Osteoblast (primary cell): ENCODE data around the gene OGA. TPM values are rescaled to one million over a fixed set of nuclear protein-coding genes. Genes with fewer than 3 reads are reported as not detected.

Experiments
- DNase-seq: peaks from one replicate; pipeline ENCODE4 v3.0.0; 2011; ENCODE audit warnings: low spot score, mixed read lengths; ENCODE audit not compliant: insufficient read length; ENCODE audit errors: missing footprints
- H2AFZ ChIP-seq: 2 replicates; pipeline ENCODE4 v1.6.0; 2011; ENCODE audit warnings: mild to moderate bottlenecking, low read length
- H3K27ac ChIP-seq: 2 replicates; pipeline ENCODE4 v1.5.1; 2011; ENCODE audit warnings: mild to moderate bottlenecking, low read depth, low read length, moderate library complexity
- H3K27me3 ChIP-seq: 2 replicates; pipeline ENCODE4 v1.6.0; 2012; ENCODE audit warnings: mild to moderate bottlenecking, control low read depth, inconsistent platforms, low read length, moderate library complexity; ENCODE audit not compliant: insufficient read depth
- H3K36me3 ChIP-seq: 2 replicates; pipeline ENCODE4 v1.5.1; 2011; ENCODE audit warnings: mild to moderate bottlenecking, low read length, control low read depth, moderate library complexity; ENCODE audit not compliant: insufficient read depth
- H3K4me1 ChIP-seq: 2 replicates; pipeline ENCODE4 v1.5.1; 2011; ENCODE audit warnings: mild to moderate bottlenecking, low read length, control low read depth, moderate library complexity; ENCODE audit not compliant: insufficient read depth
- H3K4me2 ChIP-seq: 2 replicates; pipeline ENCODE4 v1.6.0; 2011; ENCODE audit warnings: mild to moderate bottlenecking, low read length; ENCODE audit not compliant: insufficient read depth
- H3K4me3 ChIP-seq: fragments of 200-600 bp; sonication (generic); 3 replicates; pipeline ENCODE4 v1.5.1; 2012; ENCODE audit warnings: mild to moderate bottlenecking, low read length, inconsistent platforms; ENCODE audit not compliant: insufficient read depth
- H3K79me2 ChIP-seq: 2 replicates; pipeline ENCODE4 v1.6.0; 2012; ENCODE audit warnings: mild to moderate bottlenecking, low read length, control low read depth, inconsistent platforms; ENCODE audit not compliant: insufficient read depth
- H3K9me3 ChIP-seq: 2 replicates; pipeline ENCODE4 v1.5.1; 2011; ENCODE audit warnings: low read depth, low read length, control low read depth
- H4K20me1 ChIP-seq: 2 replicates; pipeline ENCODE4 v1.6.0; 2012; ENCODE audit warnings: mild to moderate bottlenecking, low read length, control low read depth; ENCODE audit not compliant: insufficient read depth
- CTCF ChIP-seq: IDR thresholded peaks from 2 replicates; pipeline ENCODE4 v1.5.1; 2011; ENCODE audit warnings: mild to moderate bottlenecking, low read depth, low read length, moderate library complexity; ENCODE audit errors: extremely low read depth
- total RNA-seq: library from RNA; depleted of rRNA; stranded (reverse); fragments of >200 nt; gene quantifications from 2 replicates; pipeline ENCODE4 v1.2.3, GENCODE V29; 2012

Gene OGA
- total RNA-seq, 1 donor = 121 TPM

GRCh38 chr10:101857802-101858476 is 39.7 kb upstream of the OGA start:
- Histone ChIP-seq H2AFZ (no peak overlapping the region), H3K36me3 (no peaks in the 10 kb centered on the region), H4K20me1 (no peaks in the 10 kb centered on the region), H3K4me3 (no peak overlapping the region), H3K9me3 (no peaks in the 10 kb centered on the region), H3K4me1 (no peaks in the 10 kb centered on the region), H3K79me2 (no peaks in the 10 kb centered on the region), H3K4me2 (no peak overlapping the region), H3K27me3 (no peaks in the 10 kb centered on the region), H3K27ac (no peak overlapping the region)
- TF ChIP-seq CTCF = no peak
- no peak for DNase-seq

- H3K36me3 ChIP-seq = no peaks in the 10 kb centered on the region
- no peaks in the 10 kb centered on the region for H3K79me2 ChIP-seq
- no peak overlapping the region for H3K4me3 ChIP-seq
- no peak overlapping the region for H3K27ac ChIP-seq
- no peaks in the 10 kb centered on the region for H3K4me1 ChIP-seq
- H3K9me3 ChIP-seq = no peaks in the 10 kb centered on the region
- no peak overlapping the region for H2AFZ ChIP-seq
- TF ChIP-seq CTCF = no peak
- no peaks in the 10 kb centered on the region for H3K27me3 ChIP-seq
- peaks cover 5% of the 10 kb centered on the region for H4K20me1 ChIP-seq
- no peak for DNase-seq
- no peak overlapping the region for H3K4me2 ChIP-seq
These were observed 38.4 kb upstream of the OGA start for GRCh38 chr10:101856626-101857025.

GRCh38 chr10:101851411-101852116 is 33.3 kb upstream of the OGA start:
- peaks cover 20% of the 10 kb centered on the region for H4K20me1 ChIP-seq
- no peak for TF ChIP-seq CTCF

GRCh38 chr10:101850749-101851148 is 32.5 kb upstream of the OGA start:
- no peak for TF ChIP-seq CTCF
- H2AFZ ChIP-seq = no peak overlapping the region
- peaks cover 20% of the 10 kb centered on the region for H4K20me1 ChIP-seq
- H3K4me3 ChIP-seq = no peak overlapping the region
- no peaks in the 10 kb centered on the region for H3K79me2 ChIP-seq
- H3K9me3 ChIP-seq = no peaks in the 10 kb centered on the region
- peak; percentile 0 for DNase-seq
- H3K4me2 ChIP-seq = no peak overlapping the region
- no peaks in the 10 kb centered on the region for H3K36me3 ChIP-seq
- H3K4me1 ChIP-seq = no peaks in the 10 kb centered on the region
- no peak overlapping the region for H3K27ac ChIP-seq
- H3K27me3 ChIP-seq = no peaks in the 10 kb centered on the region

More at GRCh38 chr10:101851411-101852116, 33.3 kb upstream of the OGA start:
- peak; percentile 77 for DNase-seq
- no peaks in the 10 kb centered on the region for H3K79me2 ChIP-seq
- no peak overlapping the region for H2AFZ ChIP-seq
- H3K4me1 ChIP-seq = no peaks in the 10 kb centered on the region
- H3K9me3 ChIP-seq = no peaks in the 10 kb centered on the region
- H3K27me3 ChIP-seq = no peaks in the 10 kb centered on the region
- H3K27ac ChIP-seq = no peak overlapping the region
- H3K4me2 ChIP-seq = no peak overlapping the region
- no peaks in the 10 kb centered on the region for H3K36me3 ChIP-seq
- no peak overlapping the region for H3K4me3 ChIP-seq
